ENCODE measurements around the gene WDR35. TPM values are rescaled to one million over a fixed set of nuclear protein-coding genes. Genes with fewer than 3 reads are reported as not detected.
"Not testable (repeated sequence)": the region's sequence is repeated elsewhere in the genome, so short reads cannot be mapped to it uniquely, and the experiment has no call there.

Gene WDR35
- polyA plus RNA-seq, 1 donor, result 7.5 TPM

DNA sequence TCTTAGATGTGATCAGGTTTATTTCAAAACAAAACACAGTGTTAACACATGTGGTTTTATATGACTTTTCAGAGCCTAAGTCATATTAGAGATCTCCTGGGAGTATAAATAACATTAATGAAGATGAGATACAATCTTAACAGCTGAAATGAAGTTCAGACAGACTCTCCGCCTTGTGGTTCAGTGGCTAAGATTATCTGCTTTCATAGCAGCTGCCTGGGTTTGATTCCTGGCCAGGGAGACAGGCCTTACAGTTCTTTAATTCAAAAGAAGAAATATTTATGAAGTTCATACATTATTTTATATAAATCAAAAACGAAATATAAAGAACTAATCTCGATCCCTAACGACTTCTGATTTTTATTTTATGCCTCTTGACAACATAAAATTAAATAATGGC lies 52.9 kb downstream of the WDR35 start:
- no peak for DNase-seq

DNA sequence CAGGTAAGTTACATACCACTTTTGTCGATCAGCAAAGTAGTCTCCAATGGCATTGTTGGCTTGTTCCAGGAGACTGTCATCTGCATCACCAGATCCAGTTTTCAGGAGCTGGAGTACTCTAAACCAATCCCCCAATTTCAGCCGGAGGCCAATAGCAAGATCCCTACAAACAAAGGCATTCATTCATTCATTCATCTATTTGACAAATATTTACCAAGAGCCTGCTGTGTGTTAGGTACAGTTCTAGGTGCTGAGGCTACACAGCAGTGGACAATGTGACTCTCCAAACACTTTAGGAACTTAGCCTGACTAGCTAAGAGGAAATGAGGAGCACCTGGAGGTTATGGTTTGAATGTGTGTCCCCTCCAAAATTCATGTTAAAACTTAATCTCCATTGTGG lies 53.7 kb downstream of the WDR35 start:
- DNase-seq, result no peak

DNA sequence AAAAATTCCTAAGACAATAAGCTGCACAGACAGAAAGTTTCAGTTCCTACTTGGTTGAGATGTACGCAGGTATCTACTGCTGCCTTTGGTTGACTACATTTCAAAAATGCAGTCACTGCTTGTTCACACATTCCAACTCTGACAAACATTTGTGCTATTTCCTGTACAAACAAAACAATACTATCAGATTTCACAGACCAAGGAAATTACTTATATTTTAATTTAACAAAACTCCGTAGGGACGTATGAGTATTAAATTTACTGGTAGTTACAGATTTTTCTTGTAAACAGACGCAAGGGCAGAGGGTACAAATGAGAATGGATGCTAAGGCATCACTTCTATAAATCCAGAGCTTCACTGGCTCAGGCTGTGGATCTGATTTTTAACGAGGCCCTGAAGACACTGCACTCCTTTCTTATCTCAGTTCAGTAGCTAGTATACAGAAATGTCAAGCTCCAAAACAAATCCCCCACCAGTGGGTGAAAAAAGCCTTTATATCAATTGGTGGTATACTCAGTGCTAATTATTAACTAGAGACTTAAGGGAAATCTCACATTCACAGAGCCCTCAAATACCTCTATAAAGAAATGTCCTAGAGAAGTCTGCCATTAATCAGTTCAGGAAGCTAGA lies 56.4 kb downstream of the WDR35 start:
- DNase-seq, result no peak

DNA sequence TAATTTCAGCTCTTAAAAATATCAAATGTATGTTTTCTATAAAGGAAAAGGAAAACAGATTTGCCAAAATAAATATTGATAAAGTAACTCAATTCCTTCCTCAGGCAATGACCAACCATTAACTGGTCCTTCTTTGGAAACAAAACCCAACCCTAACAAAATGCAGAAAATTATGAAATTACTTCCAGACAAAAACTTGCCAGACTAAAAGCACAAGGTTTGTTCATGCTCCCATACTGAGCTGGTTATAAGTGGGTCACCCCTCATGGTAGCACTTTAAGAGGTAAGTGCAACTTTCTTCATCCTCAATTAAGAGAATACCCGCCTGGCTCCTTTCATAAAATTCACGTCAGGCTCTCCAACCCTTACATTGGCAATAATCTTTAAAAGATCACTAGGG lies 57.0 kb downstream of the WDR35 start:
- DNase-seq, result no peak

DNA sequence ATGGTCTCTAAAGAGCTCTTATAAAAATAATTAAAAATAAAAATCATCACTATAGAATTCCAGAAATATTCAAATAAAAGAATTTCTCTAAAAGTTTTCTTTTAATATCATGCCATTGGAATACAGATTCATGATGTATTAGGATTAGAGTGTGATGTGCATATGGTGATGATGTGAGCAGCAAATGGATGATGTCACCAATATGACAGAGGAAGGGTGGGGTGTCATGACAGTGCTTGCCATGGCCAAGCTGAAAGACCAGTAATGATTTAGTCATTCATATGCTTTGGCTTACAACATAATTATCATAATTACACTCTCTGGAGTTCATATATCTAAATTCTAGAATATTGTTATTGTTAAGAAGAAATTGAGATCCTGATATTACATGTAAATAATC lies 60.7 kb downstream of the WDR35 start:
- DNase-seq, result no peak

DNA sequence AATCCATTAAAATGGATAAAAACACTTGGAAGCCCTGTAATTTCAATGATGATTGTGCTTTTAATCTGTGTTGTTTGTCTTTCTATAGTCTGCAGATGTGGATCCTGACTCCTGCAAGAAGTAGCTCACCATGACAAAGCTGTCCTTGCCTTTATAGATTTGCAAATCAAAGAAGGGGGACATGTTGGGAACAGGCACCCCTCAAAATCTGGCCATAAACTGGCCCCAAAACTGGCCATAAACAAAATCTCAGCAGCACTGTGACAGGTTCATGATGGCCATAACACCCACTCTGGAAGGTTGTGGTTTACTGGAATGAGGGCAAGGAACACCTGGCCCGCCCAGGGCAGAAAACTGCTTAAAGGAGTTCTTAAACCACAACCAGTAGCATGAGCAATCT lies 62.1 kb downstream of the WDR35 start:
- not testable (repeated sequence) for DNase-seq

DNA sequence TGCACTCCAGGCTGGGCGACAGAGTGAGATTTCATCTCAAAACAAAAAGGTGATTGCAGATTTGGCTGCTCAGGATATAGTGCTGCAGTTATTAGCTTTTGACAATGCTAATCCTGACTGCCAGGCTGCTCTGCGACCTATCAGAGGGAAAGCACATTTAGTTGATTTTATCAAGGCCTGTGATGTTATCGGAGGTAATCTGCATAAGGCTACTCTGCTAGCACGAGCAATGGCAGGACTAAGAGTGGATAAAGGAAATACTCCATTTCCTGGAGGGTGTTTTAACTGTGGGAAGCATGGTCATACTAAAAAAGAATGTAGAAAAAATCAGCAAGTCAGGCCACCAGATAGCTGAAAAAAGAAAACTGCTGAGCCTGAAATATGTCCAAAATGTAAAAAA lies 65.4 kb downstream of the WDR35 start:
- not testable (repeated sequence) for DNase-seq

DNA sequence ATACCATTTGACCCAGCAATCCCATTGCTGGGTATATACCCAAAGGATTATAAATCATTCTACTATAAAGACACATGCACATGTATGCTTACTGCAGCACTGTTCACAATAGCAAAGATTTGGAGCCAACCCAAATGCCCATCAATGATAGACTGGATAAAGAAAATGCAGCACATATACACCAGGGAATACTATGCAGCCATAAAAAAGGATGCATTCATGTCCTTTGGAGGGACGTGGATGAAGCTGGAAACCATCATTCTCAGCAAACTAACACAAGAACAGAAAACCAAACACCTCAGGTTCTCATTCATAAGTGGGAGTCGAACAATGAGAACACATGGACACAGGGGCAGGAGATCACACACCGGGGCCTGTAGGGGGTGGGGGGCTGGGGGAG lies 67.7 kb downstream of the WDR35 start:
- not testable (repeated sequence) for DNase-seq

DNA sequence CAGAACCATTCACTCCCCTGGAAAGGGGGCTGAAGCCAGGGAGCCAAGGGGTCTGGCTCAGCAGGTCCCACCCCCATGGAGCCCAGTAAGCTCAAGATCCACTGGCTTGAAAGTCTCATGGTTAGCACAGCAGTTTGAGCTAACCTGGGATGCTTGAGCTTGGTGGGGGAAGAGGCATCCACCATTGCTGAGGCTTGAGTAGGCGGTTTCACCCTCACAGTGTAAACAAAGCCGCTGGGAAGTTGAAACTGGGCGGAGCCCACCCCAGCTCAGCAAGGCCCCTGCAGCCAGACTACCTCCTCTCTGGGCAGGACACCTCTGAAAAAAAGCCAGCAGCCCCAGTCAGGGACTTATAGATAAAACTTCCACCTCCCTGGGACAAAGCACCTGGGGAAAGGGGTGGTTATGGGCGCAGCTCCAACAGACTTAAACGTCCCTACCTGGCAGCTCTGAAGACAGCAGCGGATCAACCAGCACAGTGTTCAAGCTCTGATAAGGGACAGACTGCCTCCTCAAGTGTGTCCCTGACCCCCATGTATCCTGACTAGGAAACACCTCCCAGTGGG lies 73.4 kb downstream of the WDR35 start:
- DNase-seq, result no peak

DNA sequence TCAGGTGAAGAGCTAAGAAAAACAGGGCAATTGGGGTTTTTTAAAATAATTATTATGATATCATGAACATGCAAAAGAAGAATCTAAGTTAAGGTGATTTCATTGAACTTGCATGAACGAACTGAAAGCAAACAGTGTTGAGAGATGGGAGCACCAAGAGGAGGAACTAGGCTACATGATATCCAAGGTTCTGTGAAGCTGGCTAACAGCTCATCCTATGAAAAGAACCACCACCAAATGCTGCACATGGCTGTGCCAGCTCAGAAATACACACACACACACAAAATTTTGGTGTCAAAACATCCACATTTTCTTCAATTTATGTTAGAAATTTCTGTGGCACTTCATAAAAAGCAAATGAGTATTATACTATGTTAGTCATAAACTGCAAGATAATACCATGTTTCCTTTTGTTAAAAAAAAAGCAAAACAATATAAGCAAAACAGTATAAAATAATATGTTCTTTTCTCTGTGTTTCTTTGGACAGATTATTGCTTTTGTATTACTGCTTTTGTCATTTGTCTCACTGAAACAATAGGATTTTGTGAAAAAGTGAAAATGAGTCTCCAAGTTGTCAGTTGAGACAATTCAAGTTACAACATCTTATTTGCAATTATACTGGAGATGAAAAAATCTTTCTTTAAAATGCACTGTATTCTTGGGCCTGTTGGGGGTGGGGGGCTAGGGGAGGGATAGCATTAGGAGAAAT lies 75.5 kb downstream of the WDR35 start:
- DNase-seq, result no peak

DNA sequence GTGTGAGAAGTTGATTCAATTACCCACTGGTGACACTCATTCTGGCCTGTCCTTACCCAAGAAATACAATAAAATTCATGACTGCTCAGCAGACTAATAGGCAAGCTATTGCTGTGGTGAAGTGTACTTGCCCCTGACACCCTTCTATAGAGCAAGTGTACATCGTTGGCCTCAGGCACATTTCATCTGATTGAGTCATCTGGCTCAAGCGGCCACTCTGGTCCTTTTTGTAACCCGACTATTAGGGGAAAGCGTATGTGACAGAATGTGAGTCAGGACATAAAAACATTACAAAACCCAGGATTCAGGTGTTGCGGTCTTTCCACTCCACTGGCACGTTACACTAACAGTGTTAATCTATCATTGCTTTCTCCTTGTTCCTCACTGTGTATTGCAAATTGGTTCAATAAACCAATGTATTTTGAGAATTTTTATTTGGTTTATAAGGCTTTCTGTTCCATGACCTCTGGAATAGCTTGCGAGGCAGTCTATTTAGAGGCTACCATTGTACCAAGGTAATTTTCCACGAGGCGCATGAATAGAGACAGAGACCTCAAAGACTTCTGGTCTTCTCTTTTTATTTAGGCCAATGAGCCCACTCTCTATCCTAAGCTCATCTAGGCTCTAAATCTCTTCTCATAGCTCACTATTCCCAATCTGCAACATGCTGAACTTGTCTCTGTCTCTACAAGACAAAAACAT lies 77.9 kb downstream of the WDR35 start:
- no peak for DNase-seq

DNA sequence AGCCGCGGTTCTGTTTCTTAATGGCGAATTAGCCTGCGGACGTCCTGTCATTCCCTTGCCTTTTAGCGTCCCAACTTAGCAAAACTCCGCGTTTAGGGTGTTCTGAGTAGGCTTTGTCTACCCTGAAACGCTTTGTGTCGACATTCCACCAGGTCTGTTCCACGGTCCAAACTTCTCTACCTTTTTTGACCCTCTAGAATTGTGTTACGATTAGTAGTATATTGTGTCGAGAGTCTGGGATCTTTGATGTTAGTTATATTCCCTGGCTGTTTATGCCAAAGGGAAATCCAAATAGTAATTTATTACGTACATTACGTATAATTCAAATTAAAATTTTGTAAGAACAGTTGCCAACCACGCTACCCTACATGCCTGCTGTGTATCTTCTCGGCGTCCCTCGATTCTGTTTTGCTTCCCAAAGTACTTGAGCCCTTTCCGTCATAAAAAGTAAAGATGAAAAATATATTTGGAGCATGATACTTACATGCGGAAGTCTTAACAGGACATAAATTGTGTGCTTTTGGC lies 87.6 kb downstream of the WDR35 start:
- DNase-seq, result no peak

DNA sequence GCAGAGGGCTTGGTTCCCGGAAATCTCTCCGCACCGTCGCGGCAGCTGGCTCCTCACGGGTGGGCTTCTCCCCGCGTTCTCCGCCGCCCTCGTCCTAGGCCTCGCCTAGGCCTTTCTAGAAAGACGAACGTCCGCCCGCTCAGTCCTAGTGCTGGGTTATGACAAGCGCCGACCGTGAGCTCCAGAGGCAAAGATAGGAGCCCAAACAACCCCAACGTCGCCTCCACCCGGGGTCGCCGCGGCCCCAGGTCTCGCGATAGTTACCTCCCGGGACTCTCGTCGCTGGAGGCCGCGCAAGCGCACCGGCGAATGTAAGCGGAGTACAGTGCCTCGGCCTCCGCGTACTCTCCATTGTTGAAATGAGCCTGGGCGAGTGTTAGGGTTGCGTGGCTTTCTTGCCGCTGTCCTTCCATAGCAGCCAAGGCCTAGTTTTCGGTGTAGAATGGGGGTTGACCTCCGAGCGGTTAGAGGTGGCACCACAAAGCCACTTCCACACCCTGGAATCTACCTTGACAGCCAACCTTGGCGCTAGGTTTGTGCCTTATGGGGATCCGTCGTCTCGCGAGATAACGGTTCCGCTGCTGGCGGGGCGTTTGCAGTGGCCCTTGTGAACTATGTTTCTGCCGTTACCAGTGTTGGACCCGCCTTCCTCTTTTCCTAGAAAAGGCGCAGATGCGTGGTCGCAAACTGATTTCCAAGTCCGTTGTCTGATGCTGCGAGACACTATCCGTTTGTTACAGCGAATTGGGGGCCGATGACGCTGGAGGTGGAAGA lies 88.3 kb downstream of the WDR35 start, which contains the start of gene TTC32:
TTC32 (minus strand) TSS at position 542 of the 774 bp plus-strand sequence; CDS start at position 413, 129 bp downstream.
- peak; percentile 96 for DNase-seq

DNA sequence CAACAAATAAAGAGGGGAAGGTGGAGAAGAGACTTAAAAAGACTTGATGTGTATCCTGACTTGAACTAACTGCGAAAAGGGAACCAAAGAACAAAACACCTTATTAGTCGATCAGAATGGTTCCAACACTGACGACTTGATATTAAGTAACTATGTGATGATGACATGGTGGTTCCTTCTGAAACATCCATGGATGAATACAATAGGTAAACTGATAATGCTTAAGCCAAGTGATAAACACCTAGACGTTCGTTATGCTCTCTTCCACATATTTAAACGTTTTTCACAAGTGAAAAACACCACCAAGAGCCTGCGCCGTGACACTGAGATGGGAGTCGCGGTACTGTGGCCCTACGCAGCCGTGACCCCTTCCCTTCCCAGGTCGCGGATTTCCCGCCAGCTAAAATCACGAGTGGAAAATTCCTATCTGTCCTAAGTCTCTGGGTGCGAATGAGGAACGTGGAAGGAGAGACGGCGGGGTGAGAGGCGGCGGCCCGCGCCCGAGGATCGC lies 88.9 kb downstream of the WDR35 start:
- DNase-seq, result peak; percentile 57

DNA sequence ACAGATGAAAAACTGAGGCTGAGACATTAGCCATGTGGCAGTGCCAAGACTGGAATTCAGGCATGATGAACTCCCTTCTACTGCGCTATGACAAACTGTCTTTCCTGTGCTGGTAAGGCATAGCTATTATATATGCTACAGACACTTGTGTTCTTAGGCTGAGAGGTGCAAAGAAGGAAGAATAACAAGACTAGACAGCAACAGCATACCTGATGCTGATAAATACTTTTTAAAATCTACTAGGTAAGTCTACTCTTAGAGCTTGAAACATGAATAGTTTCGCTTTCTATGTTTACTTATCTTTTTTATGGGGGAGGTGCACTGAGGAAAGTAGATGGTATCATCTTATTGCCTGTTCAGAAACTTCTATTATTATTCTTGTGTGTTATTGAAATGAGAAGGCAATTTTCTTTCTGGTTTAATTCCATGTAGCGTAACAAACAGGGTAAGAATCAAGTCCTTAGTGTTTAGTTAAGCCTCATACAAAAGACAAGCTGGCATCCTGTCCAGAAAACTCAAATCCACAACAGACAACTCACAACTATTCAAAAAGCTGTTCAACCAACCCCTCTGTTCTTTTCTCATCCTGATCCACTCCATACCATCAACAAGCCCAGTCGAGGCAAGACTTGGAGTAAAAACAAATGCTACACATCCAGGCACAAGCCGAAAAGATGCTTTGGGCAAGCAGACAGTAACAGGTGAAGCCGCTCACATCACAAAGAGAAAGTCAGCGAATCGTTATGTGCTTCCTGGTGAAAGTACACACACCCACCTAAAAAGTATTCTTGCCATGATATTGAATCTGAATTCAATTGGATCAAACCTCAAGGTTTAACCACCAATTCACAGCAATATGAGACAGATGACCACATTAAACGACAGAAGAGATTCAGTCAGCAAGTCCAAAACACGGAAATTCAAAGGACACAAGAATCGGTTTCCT lies 89.6 kb downstream of the WDR35 start:
- DNase-seq, result peak; percentile 9

DNA sequence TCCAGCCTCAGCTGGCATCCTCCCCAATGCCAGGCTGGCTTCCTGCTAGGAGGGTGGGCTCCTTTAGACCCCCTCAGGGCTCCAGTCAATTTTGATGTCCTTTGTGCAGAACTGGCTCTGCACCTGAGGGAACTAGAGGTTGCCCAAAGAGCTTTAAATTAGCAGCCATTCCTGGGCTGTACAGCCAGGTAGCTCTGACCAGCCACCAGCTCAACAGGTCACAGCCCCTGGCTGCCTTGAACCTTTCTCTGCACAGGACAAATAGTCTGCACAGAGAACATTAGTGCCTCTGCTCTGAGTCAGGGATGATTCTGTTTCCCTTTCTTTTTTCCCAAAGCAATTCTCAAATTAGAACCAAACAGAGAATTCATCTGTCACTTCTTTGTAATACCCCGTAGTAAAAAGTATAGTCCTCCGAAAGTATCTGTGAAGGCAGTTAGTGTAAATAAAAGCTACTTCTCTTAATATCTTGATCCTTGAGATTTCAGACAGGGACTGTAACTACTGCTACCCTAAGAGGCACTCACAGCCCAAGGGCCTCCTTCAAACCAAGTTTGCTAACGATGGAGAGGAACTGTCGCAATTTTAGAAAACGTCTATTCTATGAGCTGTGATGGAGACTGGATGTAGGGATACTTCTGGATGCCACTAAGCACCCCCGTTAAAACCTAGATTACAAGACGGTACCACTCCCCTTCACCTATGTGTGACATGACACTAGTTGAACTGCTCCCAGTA lies 91.1 kb downstream of the WDR35 start:
- no peak for DNase-seq

DNA sequence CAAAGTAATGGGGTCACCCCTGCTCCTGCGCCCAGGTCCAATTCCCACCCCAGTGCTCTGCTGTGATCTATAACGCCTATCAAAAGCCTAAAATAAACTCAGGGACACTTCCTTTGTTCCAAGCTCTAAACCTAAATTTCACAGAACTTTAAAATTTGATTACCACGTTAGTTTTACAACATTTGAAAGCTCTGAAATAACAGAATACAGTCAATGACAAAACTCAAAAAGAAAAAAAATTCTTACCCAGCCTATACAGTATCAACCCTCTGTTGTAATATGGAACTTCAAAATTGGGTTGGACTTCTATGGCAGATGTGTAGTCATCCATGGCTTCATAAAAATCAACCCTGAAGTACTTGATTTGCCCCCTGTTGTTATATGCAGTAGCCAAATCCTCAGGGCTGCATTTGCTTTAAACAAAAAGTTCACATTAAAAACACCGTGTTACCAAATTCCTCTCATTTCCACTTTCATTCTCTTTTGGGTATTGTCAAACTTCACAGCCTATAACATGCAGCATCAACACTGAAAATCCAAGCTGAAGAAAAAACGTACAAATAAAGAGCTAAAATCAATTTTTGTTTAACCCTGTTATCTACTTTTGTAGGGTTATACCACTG lies 92.2 kb downstream of the WDR35 start:
- DNase-seq, result no peak

DNA sequence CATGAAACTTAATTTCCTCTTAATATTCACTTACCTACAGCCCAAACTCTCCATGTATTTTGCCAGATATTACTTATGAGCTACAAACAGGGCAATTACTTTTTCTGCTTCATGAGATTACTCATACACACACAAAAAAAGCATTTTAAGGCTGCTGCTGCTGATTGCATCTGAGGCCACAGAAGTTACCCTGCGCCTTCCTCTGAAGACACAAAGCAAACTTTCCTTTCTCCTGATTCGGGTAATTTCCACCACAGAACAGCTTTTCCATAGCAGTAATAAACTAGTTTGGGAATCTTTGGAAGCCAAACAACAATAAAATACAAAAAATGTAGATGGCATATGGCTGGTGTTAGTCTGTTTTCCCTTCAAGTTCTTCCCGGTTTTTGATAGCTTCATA lies 94.4 kb downstream of the WDR35 start:
- DNase-seq, result no peak

DNA sequence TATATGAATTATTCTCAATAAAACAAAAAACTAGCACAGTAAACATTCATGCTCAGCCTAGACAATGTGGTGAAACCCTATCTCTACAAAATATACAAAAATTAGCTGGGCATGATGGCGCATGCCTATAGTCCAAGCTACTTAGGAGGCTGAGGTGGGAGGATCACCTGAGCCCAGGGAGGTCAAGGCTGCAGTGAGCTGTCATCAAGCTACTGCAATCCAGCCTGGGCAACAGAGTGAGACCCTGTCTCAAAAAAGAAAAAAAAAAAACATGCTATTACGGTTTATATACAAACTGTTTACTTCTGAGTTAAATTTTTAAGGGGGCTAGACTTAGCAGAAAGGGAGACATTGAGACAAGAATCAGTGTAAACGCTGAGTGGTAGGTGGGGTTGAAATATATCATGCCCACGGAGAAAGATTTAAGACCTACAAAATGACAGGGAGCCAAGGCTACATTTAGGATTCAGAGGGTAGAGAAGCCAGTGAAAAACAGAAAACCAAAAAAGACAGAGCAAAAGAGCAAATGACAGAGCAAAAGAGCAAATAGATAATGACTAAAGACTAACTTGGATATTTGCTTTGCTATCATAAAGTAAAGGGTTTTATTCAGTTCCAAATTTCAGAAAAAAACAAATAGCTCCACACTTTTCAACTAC lies 95.6 kb downstream of the WDR35 start:
- no peak for DNase-seq

All from hindlimb muscle (tissue), 1 donor.